Measurements from ENCODE around the gene TTC21A. TPM values are rescaled to one million over a fixed set of nuclear protein-coding genes. Genes with fewer than 3 reads are reported as not detected.

Gene TTC21A
- total and polyA plus RNA-seq, 2 of the 13 experiments (the other 11 are each of a cell fraction or from before 2014, with no cell fraction given), result 0.31 to 1.5 TPM

DNA sequence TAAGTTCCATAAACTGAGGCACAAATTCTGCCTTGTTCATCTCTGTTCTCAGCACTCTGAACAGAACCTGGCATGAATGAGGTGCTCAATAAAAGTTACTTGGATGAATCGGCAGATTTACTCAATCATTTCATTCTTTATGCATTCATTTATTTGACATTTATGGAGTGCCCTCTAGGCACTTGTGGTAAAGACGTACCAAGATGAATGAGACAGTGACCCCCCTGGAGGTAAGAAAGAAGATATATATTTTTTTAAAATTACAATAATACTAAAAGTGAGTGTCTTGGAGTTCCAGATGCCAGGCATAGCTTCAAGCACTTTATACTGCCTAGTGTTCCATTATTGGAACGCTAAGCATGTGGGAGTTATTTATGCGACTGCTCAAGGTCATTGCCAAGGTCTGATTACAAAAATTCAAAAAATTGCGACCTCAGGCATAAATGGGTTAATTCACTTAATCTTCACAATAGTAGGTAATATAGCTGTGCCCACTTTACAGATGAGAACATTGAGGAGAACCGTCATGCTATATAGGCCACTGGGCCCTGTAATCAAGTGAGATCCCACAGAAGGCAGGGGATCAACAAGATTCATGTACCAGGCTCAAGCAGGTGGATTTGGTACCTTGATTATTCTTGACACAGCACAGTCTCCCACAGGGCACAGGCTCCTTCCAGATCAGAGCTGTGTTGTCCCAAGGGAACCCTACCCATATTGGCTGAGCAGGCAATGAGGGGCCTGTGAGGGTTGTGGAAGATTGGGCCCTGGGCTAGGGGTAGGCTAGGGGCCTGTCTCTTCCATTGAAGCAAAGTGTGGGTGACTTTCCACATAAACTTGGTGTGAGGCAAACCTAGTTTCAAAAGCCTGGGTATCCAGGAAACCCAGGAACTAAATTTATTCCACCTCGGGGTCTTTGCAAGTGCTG lies 74.2 kb downstream of the TTC21A start:
- ATAC-seq (no peak), FAIRE-seq (no peak), DNase-seq (ENCODE audit: low spot score) (no peak)
- Histone ChIP-seq H3K4me2 (ENCODE audit: low read depth, low read length) (0 out of 2 replicates have a peak overlapping the region, but pooled peaks have one; percentile 86), H2AFZ (ENCODE audit: low read length) (no peak overlapping the region), H3K27me3 (ENCODE audit: control insufficient read depth in 1 of 2, insufficient read depth in 2 of 2, low read length in 2 of 2) (peaks cover 4 to 28% of the 10 kb centered on the region in 2 experiments; a peak in 4 of 5 replicates), H4K20me1 (ENCODE audit: insufficient read depth, low read length) (no peaks in the 10 kb centered on the region), H3K9me3 (ENCODE audit: low read length) (no peaks in the 10 kb centered on the region), H3K4me1 (ENCODE audit: insufficient read depth, low read length) (peaks cover 40% of the 10 kb centered on the region), H3K9ac (ENCODE audit: insufficient read depth, low read depth, low read length) (no peak overlapping the region), H3K36me3 (replicated peaks in 1 of 2; ENCODE audit: control insufficient read depth in 1 of 2, insufficient read depth in 2 of 2, low read length in 2 of 2) (no peaks in the 10 kb centered on the region), H3K27ac (ENCODE audit: extremely low read length, insufficient read depth, low read length) (no peak overlapping the region), H3K79me2 (ENCODE audit: insufficient read depth, low read length) (no peaks in the 10 kb centered on the region), H3K4me3 (replicated peaks in 1 of 3; ENCODE audit: insufficient read depth in 1 of 3, low read depth in 2 of 3, low read length in 3 of 3) (0 out of 6 replicates have a peak overlapping the region, but pooled peaks of 1 of the 3 experiments have one; percentile 12)
- ChIA-PET CTCF (ENCODE audit: low intra/inter-chr PET ratio, low total read pairs) (interaction anchor here (0.8 kb wide), 1 partner anchor 80 kb away, joined by 3 read pairs; no protein-coding TSS in a partner anchor), POLR2A (no interaction called here)
- WGBS (ENCODE audit: low lambda C conversion rate), result 64% methylated on average over 6 of the region's 7 CpGs
- no TSS peak for BruUV-seq (replicated peaks)
- peak; percentile 87 for TF ChIP-seq ZNF629 (CRISPR knock-in tag; conservative IDR thresholded peaks at IDR 0.05)
- TF ChIP-seq, protein P1, sequence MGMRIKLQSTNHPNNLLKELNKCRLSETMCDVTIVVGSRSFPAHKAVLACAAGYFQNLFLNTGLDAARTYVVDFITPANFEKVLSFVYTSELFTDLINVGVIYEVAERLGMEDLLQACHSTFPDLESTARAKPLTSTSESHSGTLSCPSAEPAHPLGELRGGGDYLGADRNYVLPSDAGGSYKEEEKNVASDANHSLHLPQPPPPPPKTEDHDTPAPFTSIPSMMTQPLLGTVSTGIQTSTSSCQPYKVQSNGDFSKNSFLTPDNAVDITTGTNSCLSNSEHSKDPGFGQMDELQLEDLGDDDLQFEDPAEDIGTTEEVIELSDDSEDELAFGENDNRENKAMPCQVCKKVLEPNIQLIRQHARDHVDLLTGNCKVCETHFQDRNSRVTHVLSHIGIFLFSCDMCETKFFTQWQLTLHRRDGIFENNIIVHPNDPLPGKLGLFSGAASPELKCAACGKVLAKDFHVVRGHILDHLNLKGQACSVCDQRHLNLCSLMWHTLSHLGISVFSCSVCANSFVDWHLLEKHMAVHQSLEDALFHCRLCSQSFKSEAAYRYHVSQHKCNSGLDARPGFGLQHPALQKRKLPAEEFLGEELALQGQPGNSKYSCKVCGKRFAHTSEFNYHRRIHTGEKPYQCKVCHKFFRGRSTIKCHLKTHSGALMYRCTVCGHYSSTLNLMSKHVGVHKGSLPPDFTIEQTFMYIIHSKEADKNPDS (CRISPR knock-in tag; IDR thresholded peaks at IDR 0.05), result no peak
- TF ChIP-seq, protein P2, sequence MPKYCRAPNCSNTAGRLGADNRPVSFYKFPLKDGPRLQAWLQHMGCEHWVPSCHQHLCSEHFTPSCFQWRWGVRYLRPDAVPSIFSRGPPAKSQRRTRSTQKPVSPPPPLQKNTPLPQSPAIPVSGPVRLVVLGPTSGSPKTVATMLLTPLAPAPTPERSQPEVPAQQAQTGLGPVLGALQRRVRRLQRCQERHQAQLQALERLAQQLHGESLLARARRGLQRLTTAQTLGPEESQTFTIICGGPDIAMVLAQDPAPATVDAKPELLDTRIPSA (CRISPR knock-in tag; IDR thresholded peaks at IDR 0.05; ENCODE audit: borderline replicate concordance), result 0 out of 2 replicates have a peak, but pooled peaks have one; percentile 23
- TF ChIP-seq, protein P3, sequence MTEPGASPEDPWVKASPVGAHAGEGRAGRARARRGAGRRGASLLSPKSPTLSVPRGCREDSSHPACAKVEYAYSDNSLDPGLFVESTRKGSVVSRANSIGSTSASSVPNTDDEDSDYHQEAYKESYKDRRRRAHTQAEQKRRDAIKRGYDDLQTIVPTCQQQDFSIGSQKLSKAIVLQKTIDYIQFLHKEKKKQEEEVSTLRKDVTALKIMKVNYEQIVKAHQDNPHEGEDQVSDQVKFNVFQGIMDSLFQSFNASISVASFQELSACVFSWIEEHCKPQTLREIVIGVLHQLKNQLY (CRISPR knock-in tag; IDR thresholded peaks at IDR 0.05), result no peak
- in situ Hi-C loops (cut with HindIII; ENCODE audit: extremely low pct_ligation_motif_present, low pct_unique_long_range_greater_than_20kb) (loop anchor here (10.0 kb wide), 1 partner anchor 203 kb away; the partner anchor contains the start of gene SLC25A38), intact Hi-C loops (cut with micrococcal nuclease; ENCODE audit: unreplicated experiment) (no loop called here)

Measured in HepG2 (cell line).